A673 (cell line): ENCODE data around the gene HIVEP1.
A peak's percentile ranks its signal among the peaks of the same experiment; 100 is the strongest.

ENCODE experiments used
- CTCF ChIP-seq: fragments of 300-800, 200-600 bp; sonication (generic); conservative IDR thresholded peaks from 2 replicates; pipeline ENCODE4 v1.5.1; 2017; ENCODE audit warnings: low read depth, mild to moderate bottlenecking, antibody characterized with exemption, low read length, moderate library complexity, mixed read lengths
- EZH2 ChIP-seq: fragments of 200-600 bp; sonication (generic); IDR thresholded peaks from 2 replicates; pipeline ENCODE4 v1.6.1; 2017; ENCODE audit warnings: borderline replicate concordance, low read depth, mild to moderate bottlenecking, mixed read lengths, antibody characterized with exemption, low read length; ENCODE audit not compliant: poor library complexity, severe bottlenecking

DNA sequence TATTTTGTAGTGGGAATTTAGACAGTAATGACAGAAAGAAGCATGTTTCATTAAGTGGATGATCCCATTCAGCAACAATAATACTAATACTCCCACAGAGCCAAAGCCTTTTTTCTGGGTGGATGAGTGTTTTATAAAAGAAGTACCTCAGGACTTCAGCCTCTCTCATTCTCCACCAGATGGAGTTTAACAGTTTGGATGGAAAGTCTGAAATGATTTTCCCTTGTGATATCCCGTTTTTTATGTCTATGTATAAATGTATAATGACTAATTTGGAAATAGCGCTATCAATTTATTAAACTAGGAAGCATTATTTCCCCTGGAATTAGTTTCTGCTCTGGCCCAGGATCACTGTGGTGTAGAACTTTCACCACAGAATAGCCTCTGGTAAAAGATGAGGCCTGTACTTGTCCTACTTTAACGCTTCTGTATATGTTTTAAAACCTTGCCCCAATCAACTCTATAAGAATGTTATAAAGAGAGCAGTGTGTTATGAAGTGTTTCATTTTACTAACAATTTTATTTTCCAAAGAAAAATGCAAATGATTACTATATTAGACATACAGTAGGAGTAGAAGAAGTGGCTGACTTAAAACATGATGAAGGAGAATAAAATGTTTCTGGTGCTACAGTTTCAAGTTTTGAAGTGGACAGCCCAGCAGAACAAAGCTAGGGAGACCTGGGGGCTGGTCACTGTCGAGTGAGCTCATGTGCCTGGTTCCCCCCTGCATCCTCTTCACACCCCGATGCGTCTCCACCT is 135.6 kb downstream of the HIVEP1 start:
- TF ChIP-seq CTCF (0 out of 2 replicates have a peak, but pooled peaks have one; percentile 13), EZH2 (no peak)
